ENCODE results near the gene CFAP20DC.

GRCh38 chr3:58999774-59000160 is 50.1 kb downstream of the CFAP20DC start:
- TF ChIP-seq POLR2A (IDR thresholded peaks at IDR 0.05; ENCODE audit: low read depth, low read length) (no peak), POLR2AphosphoS5 (IDR thresholded peaks at IDR 0.05; ENCODE audit: low read depth, low read length) (no peak), POU2F2 (IDR thresholded peaks at IDR 0.05; ENCODE audit: low read depth, low read length) (no peak)
